A549 (cell line): ENCODE data around the gene CNTNAP5. TPM values are rescaled to one million over a fixed set of nuclear protein-coding genes. Genes with fewer than 3 reads are reported as not detected.

Source experiments
- ATAC-seq, 2 experiments: fragments of 200-7000 bp in 1 of 2; fragments of >200 bp in 1 of 2; cut with Nextera tagmentation in 1 of 2; cut with Tn5 transposase in 1 of 2; 3 replicates each; pipeline versions ENCODE4 v1.8.0 to v1.9.1; 2018 to 2020; ENCODE audit warnings: mild to moderate bottlenecking in 1 of 2, moderate library complexity in 1 of 2
- CTCF ChIA-PET: fragments of 300-600 bp; sonication (Branson Sonifier 250); formaldehyde crosslinking; extraction: SDS; loops from one replicate; lab custom pipeline; 2021; ENCODE audit warnings: antibody characterized with exemption, inconsistent platforms; lab: Yijun Ruan, JAX
- POLR2A ChIA-PET: fragments of 350-600 bp; formaldehyde crosslinking; extraction: SDS; loops from one replicate; lab custom pipeline; 2021; ENCODE audit warnings: antibody characterized with exemption, inconsistent platforms; lab: Yijun Ruan, JAX
- DNase-seq, 2 experiments: peaks; one replicate each; pipeline versions ENCODE4 v3.0.0 to v3.0.0-alpha.2; 2011 to 2016; ENCODE audit warnings: low read depth in 1 of 2, low spot score in 1 of 2
- FAIRE-seq: peaks from 2 replicates; lab custom pipeline; 2011; peaks lifted over from hg19 to GRCh38; lab: Jason Lieb, UNC
- H3K27ac ChIP-seq, 2 experiments: fragments of >200 bp; sonication (Bioruptor Twin); formaldehyde crosslinking; 3 replicates each; pipeline ENCODE4 v1.5.1; 2016 to 2017
- H3K4me1 ChIP-seq: fragments of >200 bp; sonication (Bioruptor Twin); formaldehyde crosslinking; 3 replicates; pipeline ENCODE4 v1.6.1; 2016
- H3K4me2 ChIP-seq: fragments of >200 bp; sonication (Bioruptor Twin); formaldehyde crosslinking; 3 replicates; pipeline ENCODE4 v1.6.1; 2016
- H3K4me3 ChIP-seq: fragments of >200 bp; sonication (Bioruptor Twin); formaldehyde crosslinking; 3 replicates; pipeline ENCODE4 v1.5.1; 2016
- H3K9me3 ChIP-seq: fragments of >200 bp; sonication (Bioruptor Twin); formaldehyde crosslinking; 3 replicates; pipeline ENCODE4 v1.6.1; 2016
- BHLHE40 ChIP-seq: IDR thresholded peaks from 2 replicates; pipeline ENCODE4 v1.6.1; 2012; ENCODE audit warnings: low read depth, low read length, inconsistent platforms
- CBX8 ChIP-seq: fragments of 200-600 bp; sonication (generic); IDR thresholded peaks from 2 replicates; pipeline ENCODE4 v1.6.1; 2016
- CHD2 ChIP-seq: fragments of 150-350 bp; IDR thresholded peaks from 2 replicates; pipeline ENCODE4 v1.6.1; 2014; ENCODE audit warnings: low read length; ENCODE audit not compliant: partially characterized antibody
- ELK1 ChIP-seq: fragments of 150-350 bp; IDR thresholded peaks from 2 replicates; pipeline ENCODE4 v1.6.1; 2014; ENCODE audit warnings: low read depth, mild to moderate bottlenecking, low read length
- HDAC2 ChIP-seq: fragments of 200-600 bp; sonication (generic); IDR thresholded peaks from 2 replicates; pipeline ENCODE4 v1.6.1; 2016
- KDM5A ChIP-seq: fragments of 200-600 bp; sonication (generic); IDR thresholded peaks from 2 replicates; pipeline ENCODE4 v1.6.1; 2016; ENCODE audit warnings: antibody characterized with exemption, mild to moderate bottlenecking
- MAFK ChIP-seq: fragments of 450-650 bp; IDR thresholded peaks from 2 replicates; pipeline ENCODE4 v1.6.1; 2014; ENCODE audit not compliant: partially characterized antibody
- NFE2L2 ChIP-seq: fragments of 150-350 bp; conservative IDR thresholded peaks from 2 replicates; pipeline ENCODE4 v1.6.1; 2014; ENCODE audit warnings: low read length
- NPAS2 ChIP-seq: fragments of 250-450 bp; sonication (Bioruptor Pico); IDR thresholded peaks from 2 replicates; pipeline ENCODE4 v1.8.0; 2022; ENCODE audit warnings: mild to moderate bottlenecking, moderate library complexity, borderline replicate concordance
- NR3C1 ChIP-seq: fragments of >200 bp; sonication (Bioruptor Twin); formaldehyde crosslinking; IDR thresholded peaks from 3 replicates; pipeline ENCODE4 v1.6.1; 2017
- PBX3 ChIP-seq: IDR thresholded peaks from 2 replicates; pipeline ENCODE4 v1.6.1; 2012
- PHF8 ChIP-seq: fragments of 200-600 bp; sonication (generic); IDR thresholded peaks from 2 replicates; pipeline ENCODE4 v1.6.1; 2016; ENCODE audit warnings: low read depth, mild to moderate bottlenecking, antibody characterized with exemption, moderate library complexity, borderline replicate concordance
- POLR2A ChIP-seq: IDR thresholded peaks from 2 replicates; pipeline ENCODE4 v1.6.1; 2012; ENCODE audit warnings: mild to moderate bottlenecking, low read length
- POLR2AphosphoS2 ChIP-seq: conservative IDR thresholded peaks from 2 replicates; pipeline ENCODE4 v1.6.1; 2012; ENCODE audit warnings: low read length, improper control_type of control experiment, inconsistent platforms
- RAD21 ChIP-seq, 2 experiments: fragments of >200 bp in 1 of 2; sonication (Bioruptor Twin) in 1 of 2; formaldehyde crosslinking in 1 of 2; IDR thresholded peaks in 1 of 2; conservative IDR thresholded peaks in 1 of 2; 2 replicates in 1 of 2; 3 replicates in 1 of 2; pipeline ENCODE4 v1.6.1; 2012 to 2018; ENCODE audit warnings: inconsistent platforms in 1 of 2
- RARB ChIP-seq: fragments of 250-450 bp; sonication (Bioruptor Pico); IDR thresholded peaks from 2 replicates; pipeline ENCODE4 v1.8.0; 2021; ENCODE audit warnings: mild to moderate bottlenecking, moderate library complexity
- RNF2 ChIP-seq: fragments of 200-600 bp; sonication (generic); IDR thresholded peaks from 2 replicates; pipeline ENCODE4 v1.6.1; 2016; ENCODE audit warnings: low read depth, mild to moderate bottlenecking, antibody characterized with exemption, moderate library complexity, borderline replicate concordance
- SMC3 ChIP-seq: fragments of >200 bp; sonication (Bioruptor Twin); formaldehyde crosslinking; IDR thresholded peaks from 3 replicates; pipeline ENCODE4 v1.6.1; 2018; ENCODE audit warnings: inconsistent platforms
- SREBF2 ChIP-seq: fragments of 450-650 bp; IDR thresholded peaks from 2 replicates; pipeline ENCODE4 v1.6.1; 2014; ENCODE audit warnings: mild to moderate bottlenecking, moderate library complexity
- TFCP2L1 ChIP-seq: fragments of 250-450 bp; sonication (Bioruptor Pico); IDR thresholded peaks from 2 replicates; pipeline ENCODE4 v1.5.0; 2021; ENCODE audit warnings: mild to moderate bottlenecking
- ZC3H11A ChIP-seq: fragments of 450-650 bp; IDR thresholded peaks from 2 replicates; pipeline ENCODE4 v1.6.1; 2014; ENCODE audit warnings: antibody characterized with exemption, mild to moderate bottlenecking
- ZNF302 ChIP-seq: fragments of 250-450 bp; sonication (Bioruptor Pico); IDR thresholded peaks from 2 replicates; pipeline ENCODE4 v1.9.0; 2021; ENCODE audit warnings: inconsistent platforms, mild to moderate bottlenecking, moderate library complexity
- WGBS: methylation state at CpG from one replicate; pipeline ENCODE4 v1.1.6; 2017; ENCODE audit errors: missing lambda C conversion rate; 5-methylcytosine and 5-hydroxymethylcytosine counted together
- polyA plus RNA-seq, 4 experiments: library from polyadenylated mRNA; depleted of rRNA in 3 of 4; stranded (reverse); fragments of >200 nt; fragmentation: RNase III in 1 of 4; extraction: RNeasy Plus Mini Kit Qiagen cat#74134 plus additional on column Dnase treatment in 1 of 4; gene quantifications; 2 replicates in 3 of 4; 3 replicates in 1 of 4; pipeline ENCODE4 v1.2.3, GENCODE V29; 2011 to 2017
- TF ChIP-seq, protein P1 (sequence below): IDR thresholded peaks from 2 replicates; pipeline ENCODE4 v1.6.1; 2012; ENCODE audit warnings: low read depth, borderline replicate concordance
- TF ChIP-seq, protein P2 (sequence below): fragments of 450-650 bp; IDR thresholded peaks from 2 replicates; pipeline ENCODE4 v1.6.1; 2014; ENCODE audit warnings: antibody characterized with exemption

The CNTNAP5 gene
- polyA plus RNA-seq, 2 of the 4 experiments (the other 2 are of a cell fraction): not detected

GRCh38 chr2:124535816-124536215, 510.7 kb downstream of the CNTNAP5 start:
- CTCF ChIA-PET: interaction anchor here (1.2 kb wide), 1 partner anchor 10 kb away, joined by 3 read pairs; no protein-coding TSS in a partner anchor
- Histone ChIP-seq H3K4me1 (no peaks in the 10 kb centered on the region), H3K9me3 (no peaks in the 10 kb centered on the region), H3K27ac (no peak overlapping the region), H3K4me3 (no peak overlapping the region), H3K4me2 (no peak overlapping the region)
- POLR2A ChIA-PET: no interaction called here
- no peak for FAIRE-seq
- no peak for DNase-seq
- ATAC-seq: no peak
- 11% methylated on average over 3 of the region's 3 CpGs for WGBS
- TF ChIP-seq PBX3: no peak
- TF ChIP-seq ELK1: no peak
- TF ChIP-seq RAD21 (conservative IDR thresholded peaks at IDR 0.05 in 1 of 2, IDR thresholded peaks at IDR 0.05 in 1 of 2): no peak
- no peak for TF ChIP-seq SMC3
- TF ChIP-seq HDAC2: no peak
- TF ChIP-seq MAFK: no peak
- TF ChIP-seq KDM5A: no peak
- TF ChIP-seq, protein P1, sequence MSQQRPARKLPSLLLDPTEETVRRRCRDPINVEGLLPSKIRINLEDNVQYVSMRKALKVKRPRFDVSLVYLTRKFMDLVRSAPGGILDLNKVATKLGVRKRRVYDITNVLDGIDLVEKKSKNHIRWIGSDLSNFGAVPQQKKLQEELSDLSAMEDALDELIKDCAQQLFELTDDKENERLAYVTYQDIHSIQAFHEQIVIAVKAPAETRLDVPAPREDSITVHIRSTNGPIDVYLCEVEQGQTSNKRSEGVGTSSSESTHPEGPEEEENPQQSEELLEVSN: no peak
- no peak for TF ChIP-seq RARB
- TF ChIP-seq RNF2: no peak
- TF ChIP-seq ZNF302: no peak
- TF ChIP-seq BHLHE40: no peak
- TF ChIP-seq SREBF2: no peak
- TF ChIP-seq NR3C1: no peak

DNA sequence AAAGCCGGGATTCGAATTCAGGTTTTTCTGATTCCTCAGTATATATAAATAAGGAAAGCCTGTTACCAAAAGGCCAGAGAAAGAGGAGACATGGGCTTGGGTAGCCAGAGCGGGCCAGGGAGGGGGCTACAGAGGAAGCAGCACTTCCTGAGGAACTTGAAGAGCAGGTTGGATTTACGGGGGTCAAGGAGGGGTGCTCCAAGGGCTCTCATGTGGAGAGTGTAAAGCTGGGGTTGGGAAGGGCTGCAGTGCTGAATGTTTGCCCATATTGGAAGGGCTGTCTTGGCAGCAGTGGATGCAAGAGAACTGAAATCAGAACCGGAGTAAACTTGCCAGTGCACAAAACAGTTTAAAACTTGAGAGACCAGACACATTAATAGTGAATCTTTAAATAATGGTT, 511.5 kb downstream of the CNTNAP5 start:
- TF ChIP-seq POLR2AphosphoS2 (no peak), TFCP2L1 (no peak)
- TF ChIP-seq, all 56 proteins: peak for 0
- ATAC-seq: no peak
- no peak for FAIRE-seq
- DNase-seq: no peak
- Histone ChIP-seq H3K4me2 (no peak overlapping the region), H3K27ac (no peak overlapping the region), H3K9me3 (no peaks in the 10 kb centered on the region), H3K4me3 (no peak overlapping the region), H3K4me1 (no peaks in the 10 kb centered on the region)
- WGBS: 6% methylated on average over 5 of the region's 5 CpGs
- POLR2A ChIA-PET: no interaction called here
- CTCF ChIA-PET: no interaction called here

- ATAC-seq (no peak), FAIRE-seq (no peak), DNase-seq (no peak)
- TF ChIP-seq SREBF2 (no peak), CHD2 (no peak), NPAS2 (CRISPR knock-in tag) (no peak), NFE2L2 (no peak), PBX3 (no peak), NR3C1 (no peak), MAFK (no peak), CBX8 (no peak), PHF8 (no peak), POLR2A (no peak), TFCP2L1 (no peak), ZC3H11A (no peak)
- TF ChIP-seq, protein P2, sequence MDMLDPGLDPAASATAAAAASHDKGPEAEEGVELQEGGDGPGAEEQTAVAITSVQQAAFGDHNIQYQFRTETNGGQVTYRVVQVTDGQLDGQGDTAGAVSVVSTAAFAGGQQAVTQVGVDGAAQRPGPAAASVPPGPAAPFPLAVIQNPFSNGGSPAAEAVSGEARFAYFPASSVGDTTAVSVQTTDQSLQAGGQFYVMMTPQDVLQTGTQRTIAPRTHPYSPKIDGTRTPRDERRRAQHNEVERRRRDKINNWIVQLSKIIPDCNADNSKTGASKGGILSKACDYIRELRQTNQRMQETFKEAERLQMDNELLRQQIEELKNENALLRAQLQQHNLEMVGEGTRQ: no peak
- 70% methylated on average over 2 of the region's 2 CpGs for WGBS
- no peaks in the 10 kb centered on the region for H3K4me1 ChIP-seq
- POLR2A ChIA-PET: no interaction called here
- CTCF ChIA-PET: no interaction called here
- no peak overlapping the region for H3K4me2 ChIP-seq
- no peak overlapping the region for H3K27ac ChIP-seq
- H3K9me3 ChIP-seq: no peaks in the 10 kb centered on the region
- H3K4me3 ChIP-seq: no peak overlapping the region
These were observed 513.5 kb downstream of the CNTNAP5 start for GRCh38 chr2:124538549-124538948.
